ENCODE results near the gene AATK. TPM values are rescaled to one million over a fixed set of nuclear protein-coding genes. Genes with fewer than 3 reads are reported as not detected.

The AATK gene
- total and polyA plus RNA-seq, 2 of the 13 experiments (the other 11 are each of a cell fraction or from before 2014, with no cell fraction given) = 2.9 to 8.4 TPM

GRCh38 chr17:81140695-81141094 lies 25.3 kb downstream of the AATK start (continued):
- no peak for TF ChIP-seq ZNF597 (CRISPR knock-in tag; IDR thresholded peaks at IDR 0.05)

- Histone ChIP-seq H3K4me2 (ENCODE audit: low read depth, low read length) (no peak overlapping the region), H3K4me1 (ENCODE audit: insufficient read depth, low read length) (peaks cover 31% of the 10 kb centered on the region), H3K9me3 (ENCODE audit: low read length) (no peaks in the 10 kb centered on the region), H3K79me2 (ENCODE audit: insufficient read depth, low read length) (no peaks in the 10 kb centered on the region), H3K4me3 (replicated peaks in 1 of 3; ENCODE audit: insufficient read depth in 1 of 3, low read depth in 2 of 3, low read length in 3 of 3) (no peak overlapping the region), H3K9ac (ENCODE audit: insufficient read depth, low read depth, low read length) (no peak overlapping the region), H4K20me1 (ENCODE audit: insufficient read depth, low read length) (no peaks in the 10 kb centered on the region), H3K27ac (ENCODE audit: extremely low read length, insufficient read depth, low read length) (no peak overlapping the region), H3K27me3 (ENCODE audit: control insufficient read depth in 1 of 2, insufficient read depth in 2 of 2, low read length in 2 of 2) (no peaks in the 10 kb centered on the region), H2AFZ (ENCODE audit: low read length) (no peak overlapping the region), H3K36me3 (replicated peaks in 1 of 2; ENCODE audit: control insufficient read depth in 1 of 2, insufficient read depth in 2 of 2, low read length in 2 of 2) (no peaks in the 10 kb centered on the region)
- in situ Hi-C loops (cut with HindIII; ENCODE audit: extremely low pct_ligation_motif_present, low pct_unique_long_range_greater_than_20kb) = loop anchor here (5.0 kb wide), 2 partner anchors 52 to 87 kb away; no protein-coding TSS in a partner anchor
- TF ChIP-seq BHLHE40 (IDR thresholded peaks at IDR 0.05; ENCODE audit: low read length) (peak; percentile 73), MYNN (CRISPR knock-in tag; IDR thresholded peaks at IDR 0.05; ENCODE audit: low read depth) (no peak), ZNF263 (CRISPR knock-in tag; IDR thresholded peaks at IDR 0.05) (peak; percentile 82), CREM (IDR thresholded peaks at IDR 0.05) (no peak), CREM (CRISPR knock-in tag; IDR thresholded peaks at IDR 0.05) (no peak), ZNF878 (CRISPR knock-in tag; IDR thresholded peaks at IDR 0.05) (no peak), ZNF614 (CRISPR knock-in tag; IDR thresholded peaks at IDR 0.05; ENCODE audit: borderline replicate concordance) (no peak), CREB1 (IDR thresholded peaks at IDR 0.05) (peak; percentile 4; the same call in 1 of the 2 replicates), CREB1 (CRISPR knock-in tag; IDR thresholded peaks at IDR 0.05) (no peak), MTA3 (CRISPR knock-in tag; IDR thresholded peaks at IDR 0.05) (no peak)
- intact Hi-C loops (cut with micrococcal nuclease; ENCODE audit: unreplicated experiment) = loop anchor here (5.0 kb wide), 2 partner anchors 62 to 82 kb away; partner anchors contain the start of gene CEP131
- WGBS (ENCODE audit: low lambda C conversion rate) = 57% methylated on average over 8 of the region's 8 CpGs
- FAIRE-seq = no peak
- ChIA-PET CTCF (ENCODE audit: low intra/inter-chr PET ratio, low total read pairs) (no interaction called here), POLR2A (no interaction called here)
- DNase-seq (ENCODE audit: low spot score) = no peak
- no peak for ATAC-seq
- BruUV-seq (replicated peaks) = no TSS peak
Measured at GRCh38 chr17:81140018-81140417, 26.0 kb downstream of the AATK start.

All from HepG2 (cell line).